Peyer's patch (tissue), 4 donors: ENCODE results near the gene CSTF3. TPM values are rescaled to one million over a fixed set of nuclear protein-coding genes. Genes with fewer than 3 reads are reported as not detected.
"Not testable (repeated sequence)": the region's sequence is repeated elsewhere in the genome, so short reads cannot be mapped to it uniquely, and the experiment has no call there.

ENCODE experiments used
- DNase-seq, 3 donors: peaks; one replicate each; pipeline ENCODE4 v3.0.0-alpha.2; 2017 to 2019
- H3K27ac ChIP-seq, 4 donors: fragments of 200-600 bp; sonication (generic); one replicate each; pipeline ENCODE4 v1.5.1; 2016 to 2019
- H3K27me3 ChIP-seq, 2 donors: fragments of 200-600 bp; sonication (generic); one replicate each; pipeline ENCODE4 v1.5.1; 2019
- H3K36me3 ChIP-seq, 3 donors: fragments of 200-600 bp; sonication (generic); one replicate each; pipeline ENCODE4 v1.5.1; 2016 to 2019
- H3K4me1 ChIP-seq, 4 donors: fragments of 200-600 bp; sonication (generic); one replicate each; pipeline ENCODE4 v1.5.1; 2016 to 2019
- H3K4me3 ChIP-seq, 4 donors: fragments of 200-600 bp; sonication (generic); 1 replicate in 3 of 4; 2 replicates in 1 of 4; pipeline ENCODE4 v1.5.1; 2016 to 2019; ENCODE audit warnings: mild to moderate bottlenecking in 1 of 4
- H3K9me3 ChIP-seq, 4 donors: fragments of 200-600 bp; sonication (generic); one replicate each; pipeline ENCODE4 v1.5.1; 2016 to 2019; ENCODE audit warnings: mild to moderate bottlenecking in 1 of 4
- CTCF ChIP-seq, 6 experiments: fragments of 450-650 bp in 4 of 6; fragments of 200-600 bp in 2 of 6; sonication (generic) in 1 of 6; IDR thresholded peaks; one replicate each; pipeline ENCODE4 v1.5.1; 2017 to 2019; ENCODE audit warnings: antibody characterized with exemption in 6 of 6, mild to moderate bottlenecking in 3 of 6, moderate library complexity in 1 of 6
- POLR2A ChIP-seq, 2 donors: fragments of 450-650 bp; IDR thresholded peaks; one replicate each; pipeline ENCODE4 v1.5.1; 2017; ENCODE audit warnings: antibody characterized with exemption in 2 of 2, mild to moderate bottlenecking in 2 of 2, moderate library complexity in 2 of 2
- total RNA-seq, 4 donors: library from RNA; depleted of rRNA; stranded (reverse); fragments of >200 nt; gene quantifications; one replicate each; pipeline ENCODE4 v1.1.0, GENCODE V29; 2016

Gene CSTF3
- total RNA-seq, 4 donors from 2014 or later: 18.5 to 28.9 (median 19.4) TPM

DNA sequence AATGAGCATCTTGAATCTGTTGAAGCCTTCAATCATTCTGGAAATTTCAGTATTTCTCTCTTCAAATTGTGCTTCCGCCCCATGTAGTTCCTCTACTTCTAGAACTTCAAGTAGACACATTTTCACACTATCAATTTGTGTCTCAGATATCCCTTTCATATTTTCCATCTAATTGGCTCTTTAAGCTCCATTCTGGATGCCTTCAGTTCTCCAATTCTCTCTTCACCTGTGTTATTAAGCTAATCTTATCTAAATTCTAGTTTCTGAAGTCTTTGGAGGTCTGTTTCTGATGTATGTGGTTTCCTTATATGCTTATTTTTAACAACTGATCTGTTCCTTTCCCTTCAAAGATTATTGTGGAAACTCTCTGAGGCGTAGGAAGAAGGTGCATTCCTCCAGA, 36.3 kb downstream of the CSTF3 start:
- Histone ChIP-seq H3K27ac (no peak overlapping the region), H3K9me3 (no peaks in the 10 kb centered on the region), H3K36me3 (no peaks in the 10 kb centered on the region), H3K4me3 (no peak overlapping the region), H3K27me3 (no peaks in the 10 kb centered on the region), H3K4me1 (no peaks in the 10 kb centered on the region)
- DNase-seq: no peak
- TF ChIP-seq CTCF (IDR thresholded peaks at IDR 0.05): no peak
- no peak for TF ChIP-seq POLR2A (IDR thresholded peaks at IDR 0.05)

DNA sequence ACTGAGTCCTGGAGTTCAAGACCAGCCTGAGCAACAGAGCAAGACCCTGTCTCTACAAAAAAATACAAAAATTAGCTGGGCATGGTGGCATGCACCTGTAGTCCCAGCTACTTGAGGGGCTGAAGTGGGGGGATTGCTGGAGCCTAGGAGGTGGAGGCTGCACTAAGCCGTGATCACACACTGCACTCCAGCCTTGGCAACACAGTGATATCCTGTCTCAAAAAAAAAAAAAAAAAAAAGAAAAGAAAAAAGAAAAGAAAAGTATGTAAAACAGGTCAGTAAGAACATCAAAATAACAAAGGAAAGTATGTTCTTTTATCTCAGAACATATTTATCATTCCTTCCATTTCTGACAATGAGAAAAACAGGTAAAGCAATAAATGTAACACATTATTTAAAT, 38.6 kb downstream of the CSTF3 start:
- DNase-seq: not testable (repeated sequence)

GRCh38 chr11:33116535-33116934, 44.7 kb downstream of the CSTF3 start:
- Histone ChIP-seq H3K4me1 (no peaks in the 10 kb centered on the region), H3K4me3 (no peak overlapping the region), H3K36me3 (no peaks in the 10 kb centered on the region), H3K9me3 (no peaks in the 10 kb centered on the region), H3K27ac (no peak overlapping the region), H3K27me3 (no peaks in the 10 kb centered on the region)
- TF ChIP-seq POLR2A (IDR thresholded peaks at IDR 0.05) (no peak), CTCF (IDR thresholded peaks at IDR 0.05) (no peak)
- no peak for DNase-seq

More for the DNA sequence above, 38.6 kb downstream of the CSTF3 start:
- H3K36me3 ChIP-seq, H3K4me1 ChIP-seq, H3K27ac ChIP-seq, H3K9me3 ChIP-seq, H3K27me3 ChIP-seq, H3K4me3 ChIP-seq: not testable (repeated sequence)

GRCh38 chr11:33110083-33110482, 51.2 kb downstream of the CSTF3 start:
- no peak overlapping the region for H3K27ac ChIP-seq
- DNase-seq: no peak
- no peaks in the 10 kb centered on the region for H3K27me3 ChIP-seq
- TF ChIP-seq CTCF (IDR thresholded peaks at IDR 0.05): no peak
- TF ChIP-seq POLR2A (IDR thresholded peaks at IDR 0.05): no peak
- H3K4me3 ChIP-seq: no peak overlapping the region
- no peaks in the 10 kb centered on the region for H3K9me3 ChIP-seq
- peaks cover 0 to 10% (median 0%) of the 10 kb centered on the region in 4 donors for H3K4me1 ChIP-seq
- peaks cover 0 to under 1% (median 0%) of the 10 kb centered on the region in 3 donors for H3K36me3 ChIP-seq

DNA sequence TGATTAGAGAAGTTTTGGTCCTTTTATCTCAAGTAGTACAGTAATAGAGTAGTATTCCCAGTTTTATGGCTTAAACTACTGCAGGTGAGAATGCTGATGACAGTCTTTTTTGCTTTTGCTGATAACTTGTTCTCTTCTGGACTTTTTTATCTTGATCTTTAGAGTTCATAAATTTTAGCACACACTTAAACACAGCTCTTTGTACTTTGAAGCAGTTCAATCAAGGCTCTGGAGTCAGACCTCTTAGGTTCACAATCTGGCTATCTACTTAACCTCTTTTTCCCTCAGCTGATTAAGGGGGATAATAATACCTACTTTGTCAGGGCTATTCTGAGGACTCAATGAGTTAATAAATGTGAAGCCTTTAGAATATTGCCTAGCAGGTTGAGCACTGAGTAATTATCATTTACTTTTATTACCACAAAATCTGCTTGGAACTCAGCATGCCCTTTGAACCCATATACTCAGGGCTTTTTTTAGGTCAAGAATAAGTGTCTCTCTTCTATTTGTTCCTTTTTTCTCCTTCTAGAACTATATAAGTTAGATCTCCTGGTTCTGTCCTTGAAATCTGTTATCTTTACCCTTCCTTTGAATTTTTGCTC, 51.9 kb downstream of the CSTF3 start:
- DNase-seq: no peak
- H3K4me3 ChIP-seq: no peak overlapping the region
- H3K27me3 ChIP-seq: no peaks in the 10 kb centered on the region
- peaks cover 0 to 8% (median 0%) of the 10 kb centered on the region in 3 donors for H3K36me3 ChIP-seq
- TF ChIP-seq CTCF (IDR thresholded peaks at IDR 0.05): no peak
- no peak for TF ChIP-seq POLR2A (IDR thresholded peaks at IDR 0.05)
- no peak overlapping the region for H3K27ac ChIP-seq
- peaks cover 0 to 10% (median 0%) of the 10 kb centered on the region in 4 donors for H3K4me1 ChIP-seq
- H3K9me3 ChIP-seq: no peaks in the 10 kb centered on the region

GRCh38 chr11:33103836-33104235, 57.4 kb downstream of the CSTF3 start:
- no peak for TF ChIP-seq POLR2A (IDR thresholded peaks at IDR 0.05)
- TF ChIP-seq CTCF (IDR thresholded peaks at IDR 0.05): no peak

More at GRCh38 chr11:33103836-33104235, 57.4 kb downstream of the CSTF3 start:
- Histone ChIP-seq H3K4me3 (no peak overlapping the region), H3K27me3 (no peaks in the 10 kb centered on the region), H3K36me3 (peaks cover 0 to 40% (median 0%) of the 10 kb centered on the region in 3 donors), H3K27ac (no peak overlapping the region), H3K9me3 (no peaks in the 10 kb centered on the region), H3K4me1 (no peaks in the 10 kb centered on the region)
- DNase-seq: no peak
